Measurements from ENCODE around the gene SVEP1.
A peak's percentile ranks its signal among the peaks of the same experiment; 100 is the strongest.

SVEP1 gene

DNA sequence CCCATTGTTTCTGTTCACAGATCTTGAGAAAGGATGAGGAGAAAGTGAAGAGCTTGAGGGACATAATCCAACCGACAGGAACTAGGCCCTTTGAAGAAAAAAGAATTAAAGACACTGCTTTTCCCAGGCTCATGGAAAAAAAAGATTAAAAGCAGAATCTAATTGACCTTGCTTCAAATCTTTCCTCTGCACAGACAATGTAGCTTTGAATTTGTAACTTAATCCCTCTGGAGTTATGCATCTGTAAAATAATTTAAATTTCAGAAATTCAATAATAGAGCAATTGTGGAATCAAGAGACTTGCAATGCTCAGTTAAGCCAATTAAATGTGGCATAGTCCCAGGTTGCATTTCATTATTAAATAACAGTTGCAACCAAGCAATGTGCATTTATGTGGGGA is 64.6 kb downstream of the SVEP1 start:
- FAIRE-seq (no peak), DNase-seq (ENCODE audit: insufficient read length, low spot score) (no peak)
- no peak for TF ChIP-seq TAF1 (IDR thresholded peaks at IDR 0.05; ENCODE audit: low read depth, low read length)
- no peak for TF ChIP-seq SPI1 (IDR thresholded peaks at IDR 0.05; ENCODE audit: low read depth, low read length)
- no peak for TF ChIP-seq POLR2AphosphoS5 (IDR thresholded peaks at IDR 0.05; ENCODE audit: low read depth, low read length)
- no peak for TF ChIP-seq POLR2A (IDR thresholded peaks at IDR 0.05; ENCODE audit: low read depth, low read length)
- no peak for TF ChIP-seq POU2F2 (IDR thresholded peaks at IDR 0.05; ENCODE audit: low read depth, low read length)
- no peak for TF ChIP-seq PAX5 (IDR thresholded peaks at IDR 0.05; ENCODE audit: insufficient read depth, low read length, severe bottlenecking)

DNA sequence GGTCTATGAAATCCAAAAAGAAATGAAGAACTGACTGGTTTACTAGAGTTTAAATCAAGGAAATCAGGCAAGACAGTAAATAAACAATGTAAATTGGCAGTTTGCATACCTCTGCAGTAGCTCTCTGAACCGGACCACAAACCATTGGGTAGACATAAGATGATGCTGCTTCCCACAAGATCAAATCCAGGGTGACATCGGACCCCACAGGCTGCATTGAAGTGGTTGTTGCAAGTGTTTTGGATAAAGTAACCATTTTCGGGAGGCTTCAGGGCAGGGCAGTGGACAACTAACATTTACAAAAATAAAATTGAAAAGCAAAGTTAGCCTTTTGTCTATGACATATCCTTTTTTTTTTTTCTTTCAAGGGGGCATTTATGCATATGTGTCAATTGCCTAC is 66.7 kb downstream of the SVEP1 start:
- no peak for TF ChIP-seq PAX5 (IDR thresholded peaks at IDR 0.05; ENCODE audit: insufficient read depth, low read length, severe bottlenecking)
- no peak for TF ChIP-seq POLR2AphosphoS5 (IDR thresholded peaks at IDR 0.05; ENCODE audit: low read depth, low read length)
- no peak for TF ChIP-seq POU2F2 (IDR thresholded peaks at IDR 0.05; ENCODE audit: low read depth, low read length)
- TF ChIP-seq SPI1 (IDR thresholded peaks at IDR 0.05; ENCODE audit: low read depth, low read length), result no peak
- TF ChIP-seq TAF1 (IDR thresholded peaks at IDR 0.05; ENCODE audit: low read depth, low read length), result no peak
- TF ChIP-seq POLR2A (IDR thresholded peaks at IDR 0.05; ENCODE audit: low read depth, low read length), result no peak
- no peak for FAIRE-seq

DNA sequence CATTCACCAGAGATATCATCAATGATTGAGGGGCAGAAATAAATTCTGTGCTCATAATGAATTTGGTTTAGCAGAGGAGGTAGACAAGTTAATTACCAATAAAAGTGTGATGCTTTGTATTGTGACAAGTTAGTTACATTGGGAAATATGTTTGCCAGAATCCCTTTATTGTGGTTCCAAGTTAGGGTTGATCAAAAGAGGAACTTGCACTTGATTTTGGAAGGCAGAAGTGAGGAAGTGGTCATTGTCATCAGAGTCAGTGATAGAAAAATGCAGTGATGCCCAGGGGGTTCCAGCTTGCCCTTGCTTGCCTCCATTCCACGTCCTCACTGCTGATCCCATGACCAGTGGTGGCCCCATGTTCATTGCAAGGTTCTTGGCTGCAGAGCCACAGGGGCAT is 69.7 kb downstream of the SVEP1 start:
- DNase-seq (ENCODE audit: insufficient read length, low spot score), result no peak
- no peak for FAIRE-seq
- TF ChIP-seq POLR2A (IDR thresholded peaks at IDR 0.05; ENCODE audit: low read depth, low read length), result no peak
- peak; percentile 23; the same call in 1 of the 2 replicates for TF ChIP-seq SPI1 (IDR thresholded peaks at IDR 0.05; ENCODE audit: low read depth, low read length)

More for the DNA sequence above, 66.7 kb downstream of the SVEP1 start:
- no peak for DNase-seq (ENCODE audit: insufficient read length, low spot score)

DNA sequence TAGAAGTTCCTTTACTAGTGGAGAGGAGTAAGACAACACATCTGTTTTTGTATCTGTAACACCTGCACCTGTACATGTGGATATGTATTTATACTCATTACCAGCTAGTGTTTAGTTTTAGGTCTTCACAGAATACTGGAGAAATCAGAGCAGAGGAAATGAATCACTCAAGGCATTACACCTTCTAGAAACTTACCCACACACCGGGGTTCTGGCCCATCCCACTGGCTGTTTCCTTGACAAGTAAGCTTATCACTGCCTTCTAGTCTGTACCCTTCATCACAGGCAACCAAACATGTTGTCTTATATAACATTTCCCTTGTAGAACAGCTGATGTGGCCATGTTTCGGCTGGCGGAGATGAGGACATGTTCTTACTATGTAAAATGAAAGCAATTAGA is 76.7 kb downstream of the SVEP1 start:
- FAIRE-seq (no peak), DNase-seq (ENCODE audit: insufficient read length, low spot score) (no peak)
- TF ChIP-seq POU2F2 (IDR thresholded peaks at IDR 0.05; ENCODE audit: low read depth, low read length) (no peak), TAF1 (IDR thresholded peaks at IDR 0.05; ENCODE audit: low read depth, low read length) (no peak), POLR2AphosphoS5 (IDR thresholded peaks at IDR 0.05; ENCODE audit: low read depth, low read length) (no peak), SPI1 (IDR thresholded peaks at IDR 0.05; ENCODE audit: low read depth, low read length) (no peak), PAX5 (IDR thresholded peaks at IDR 0.05; ENCODE audit: insufficient read depth, low read length, severe bottlenecking) (no peak), POLR2A (IDR thresholded peaks at IDR 0.05; ENCODE audit: low read depth, low read length) (no peak)

DNA sequence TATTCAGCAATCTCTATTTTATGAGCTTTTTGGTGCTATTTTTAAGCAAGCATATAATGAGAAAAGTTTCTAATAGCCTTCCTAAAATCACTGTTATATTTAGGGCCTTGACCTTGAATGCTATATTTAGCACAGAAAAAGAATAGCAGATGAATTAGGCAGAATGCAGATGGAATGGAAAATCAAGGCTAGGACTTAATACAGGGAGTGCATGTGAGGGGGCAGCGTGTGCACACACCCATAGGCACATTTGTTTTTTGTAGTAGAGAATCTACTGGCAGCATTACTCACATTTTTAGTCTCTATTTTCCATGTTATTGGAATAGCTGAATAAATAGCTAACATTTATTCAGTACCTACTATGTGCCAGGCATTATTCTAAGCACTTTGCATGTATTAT is 79.9 kb downstream of the SVEP1 start:
- TF ChIP-seq TAF1 (IDR thresholded peaks at IDR 0.05; ENCODE audit: low read depth, low read length) (no peak), SPI1 (IDR thresholded peaks at IDR 0.05; ENCODE audit: low read depth, low read length) (no peak), POLR2AphosphoS5 (IDR thresholded peaks at IDR 0.05; ENCODE audit: low read depth, low read length) (no peak), POU2F2 (IDR thresholded peaks at IDR 0.05; ENCODE audit: low read depth, low read length) (no peak), PAX5 (IDR thresholded peaks at IDR 0.05; ENCODE audit: insufficient read depth, low read length, severe bottlenecking) (no peak), POLR2A (IDR thresholded peaks at IDR 0.05; ENCODE audit: low read depth, low read length) (no peak)
- DNase-seq (ENCODE audit: insufficient read length, low spot score) (no peak), FAIRE-seq (no peak)

DNA sequence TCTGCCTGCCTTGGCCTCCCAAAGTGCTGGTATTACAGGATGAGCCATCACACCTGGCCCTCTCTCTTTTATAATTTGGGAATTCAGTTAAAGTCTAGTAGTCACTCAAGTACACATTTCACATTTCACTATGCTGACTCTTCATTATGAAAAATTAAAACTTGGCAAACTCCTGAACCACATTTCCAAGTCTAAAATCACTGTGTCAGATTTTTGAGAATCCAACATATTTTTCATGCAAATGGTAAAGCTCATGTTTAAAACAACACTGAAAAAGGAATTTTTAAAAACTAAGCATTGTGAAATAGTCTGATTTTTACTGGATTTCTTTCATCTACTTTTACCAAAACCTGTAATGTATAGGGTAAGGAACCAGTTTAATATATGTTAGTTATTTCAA is 92.3 kb downstream of the SVEP1 start:
- FAIRE-seq, result no peak
- no peak for TF ChIP-seq POLR2AphosphoS5 (IDR thresholded peaks at IDR 0.05; ENCODE audit: low read depth, low read length)
- TF ChIP-seq POLR2A (IDR thresholded peaks at IDR 0.05; ENCODE audit: low read depth, low read length), result no peak
- no peak for DNase-seq (ENCODE audit: insufficient read length, low spot score)

DNA sequence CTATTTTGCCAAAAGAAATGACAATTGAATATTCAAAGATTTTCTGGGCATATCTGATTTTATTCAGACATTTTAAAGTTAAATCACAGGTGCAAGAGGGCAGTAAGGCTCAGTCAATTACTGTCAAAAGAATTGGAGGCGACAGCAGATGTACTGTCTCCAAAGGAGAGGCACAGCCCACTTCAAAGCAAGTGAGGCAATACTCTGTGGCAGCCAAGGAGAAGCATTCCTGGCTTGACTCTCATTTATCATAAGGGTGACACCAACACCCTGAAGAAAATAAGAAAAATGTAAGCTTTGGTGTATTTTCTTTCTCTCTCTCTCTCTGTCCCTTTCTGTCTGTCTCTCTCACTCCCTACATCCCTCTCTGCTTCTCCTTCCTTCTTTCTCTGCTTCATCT is 93.3 kb downstream of the SVEP1 start:
- DNase-seq (ENCODE audit: insufficient read length, low spot score) (no peak), FAIRE-seq (no peak)
- TF ChIP-seq PAX5 (IDR thresholded peaks at IDR 0.05; ENCODE audit: insufficient read depth, low read length, severe bottlenecking), result no peak
- no peak for TF ChIP-seq POLR2AphosphoS5 (IDR thresholded peaks at IDR 0.05; ENCODE audit: low read depth, low read length)
- TF ChIP-seq POU2F2 (IDR thresholded peaks at IDR 0.05; ENCODE audit: low read depth, low read length), result no peak
- TF ChIP-seq TAF1 (IDR thresholded peaks at IDR 0.05; ENCODE audit: low read depth, low read length), result no peak
- TF ChIP-seq POLR2A (IDR thresholded peaks at IDR 0.05; ENCODE audit: low read depth, low read length), result no peak
- TF ChIP-seq SPI1 (IDR thresholded peaks at IDR 0.05; ENCODE audit: low read depth, low read length), result no peak

DNA sequence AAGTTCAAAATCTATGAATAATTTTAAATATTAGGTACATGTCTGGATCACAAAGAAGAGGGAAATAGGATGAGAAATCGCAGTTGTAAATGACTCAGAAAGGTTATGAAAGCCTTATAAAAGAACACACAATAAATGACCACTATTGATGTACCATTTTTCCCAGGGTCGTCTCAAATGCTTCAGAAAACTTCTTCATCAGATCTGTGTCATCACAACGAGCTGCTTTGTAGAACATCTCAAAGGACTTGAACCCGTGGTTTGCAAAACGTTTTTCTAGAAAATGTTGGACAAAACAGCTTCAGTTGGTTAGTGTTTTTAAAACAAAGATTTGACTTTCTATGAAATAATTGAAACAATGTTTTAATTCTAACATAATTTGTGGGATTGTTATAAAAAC is 100.1 kb downstream of the SVEP1 start:
- TF ChIP-seq POLR2AphosphoS5 (IDR thresholded peaks at IDR 0.05; ENCODE audit: low read depth, low read length) (no peak), PAX5 (IDR thresholded peaks at IDR 0.05; ENCODE audit: insufficient read depth, low read length, severe bottlenecking) (no peak), POU2F2 (IDR thresholded peaks at IDR 0.05; ENCODE audit: low read depth, low read length) (no peak), POLR2A (IDR thresholded peaks at IDR 0.05; ENCODE audit: low read depth, low read length) (no peak), SPI1 (IDR thresholded peaks at IDR 0.05; ENCODE audit: low read depth, low read length) (no peak), TAF1 (IDR thresholded peaks at IDR 0.05; ENCODE audit: low read depth, low read length) (no peak)
- FAIRE-seq, result no peak

DNA sequence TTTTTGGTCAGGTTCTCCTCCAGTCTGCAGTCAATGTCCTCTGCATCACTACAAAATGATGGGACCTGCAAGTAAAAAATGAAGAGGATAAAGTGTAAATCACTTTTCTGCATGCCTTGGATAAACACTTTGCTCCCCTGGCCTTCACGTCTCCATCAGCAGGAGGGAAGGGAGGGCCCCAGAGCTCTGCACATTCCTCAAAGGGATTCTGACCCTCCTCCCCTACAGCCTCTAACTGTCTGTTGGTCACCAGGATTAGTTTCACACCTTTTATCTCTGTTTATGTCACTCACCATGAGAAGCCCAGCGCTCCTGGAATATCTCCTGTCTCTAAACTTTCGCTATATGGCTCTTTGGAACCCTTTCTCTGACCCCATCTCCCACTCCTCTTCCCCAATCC is 103.3 kb downstream of the SVEP1 start:
- no peak for TF ChIP-seq POLR2A (IDR thresholded peaks at IDR 0.05; ENCODE audit: low read depth, low read length)
- DNase-seq (ENCODE audit: insufficient read length, low spot score) (no peak), FAIRE-seq (no peak)

More for the DNA sequence above, 100.1 kb downstream of the SVEP1 start:
- no peak for DNase-seq (ENCODE audit: insufficient read length, low spot score)

DNA sequence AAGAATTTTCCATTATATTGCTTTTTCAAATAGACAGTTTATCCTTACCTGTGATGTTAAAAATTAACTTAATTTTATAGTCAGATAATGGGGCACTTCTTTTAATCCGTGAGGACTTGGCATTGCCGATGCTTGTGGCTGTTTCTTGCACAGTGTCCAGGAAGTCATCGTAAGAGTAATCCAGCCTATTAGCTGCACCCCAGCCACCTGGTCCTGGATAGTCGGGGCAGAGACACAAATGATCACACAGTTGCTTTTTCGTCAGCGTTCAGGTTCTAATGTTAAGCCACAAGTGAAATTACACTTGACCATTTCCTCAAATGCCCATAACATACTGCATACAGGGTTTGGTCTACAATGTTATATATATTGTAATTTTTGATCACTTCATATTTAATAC is 107.4 kb downstream of the SVEP1 start:
- no peak for TF ChIP-seq SPI1 (IDR thresholded peaks at IDR 0.05; ENCODE audit: low read depth, low read length)
- no peak for TF ChIP-seq POU2F2 (IDR thresholded peaks at IDR 0.05; ENCODE audit: low read depth, low read length)
- no peak for TF ChIP-seq TAF1 (IDR thresholded peaks at IDR 0.05; ENCODE audit: low read depth, low read length)
- TF ChIP-seq PAX5 (IDR thresholded peaks at IDR 0.05; ENCODE audit: insufficient read depth, low read length, severe bottlenecking), result no peak
- TF ChIP-seq POLR2AphosphoS5 (IDR thresholded peaks at IDR 0.05; ENCODE audit: low read depth, low read length), result no peak
- TF ChIP-seq POLR2A (IDR thresholded peaks at IDR 0.05; ENCODE audit: low read depth, low read length), result no peak
- DNase-seq (ENCODE audit: insufficient read length, low spot score) (no peak), FAIRE-seq (no peak)

DNA sequence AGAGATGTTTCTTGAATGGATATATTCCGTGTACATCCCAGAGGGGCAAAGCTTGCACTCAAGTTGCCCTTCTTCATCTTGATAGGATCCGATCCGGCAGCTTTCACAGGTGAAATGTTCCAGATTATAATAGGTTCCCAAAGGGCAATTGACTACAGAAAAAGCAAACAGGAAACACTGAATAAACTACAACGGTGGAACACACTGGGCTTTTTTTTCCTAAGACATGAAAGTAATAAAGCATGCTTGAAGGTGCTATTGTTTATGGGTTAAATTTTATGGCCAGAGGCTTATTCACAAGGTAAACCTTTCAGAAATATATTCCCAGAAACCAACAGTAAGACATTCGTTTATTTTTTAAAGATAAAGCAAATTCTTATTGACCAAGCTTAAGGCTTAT is 110.6 kb downstream of the SVEP1 start:
- FAIRE-seq, result no peak
- TF ChIP-seq POU2F2 (IDR thresholded peaks at IDR 0.05; ENCODE audit: low read depth, low read length) (no peak), POLR2A (IDR thresholded peaks at IDR 0.05; ENCODE audit: low read depth, low read length) (no peak), TAF1 (IDR thresholded peaks at IDR 0.05; ENCODE audit: low read depth, low read length) (no peak), POLR2AphosphoS5 (IDR thresholded peaks at IDR 0.05; ENCODE audit: low read depth, low read length) (no peak), PAX5 (IDR thresholded peaks at IDR 0.05; ENCODE audit: insufficient read depth, low read length, severe bottlenecking) (no peak), SPI1 (IDR thresholded peaks at IDR 0.05; ENCODE audit: low read depth, low read length) (no peak)
- no peak for DNase-seq (ENCODE audit: insufficient read length, low spot score)

Data from GM12891 (cell line).